Measurements from ENCODE around the gene NADK2. TPM values are rescaled to one million over a fixed set of nuclear protein-coding genes. Genes with fewer than 3 reads are reported as not detected.

Gene NADK2
- total and polyA plus RNA-seq, 10 of the 15 experiments (the other 5 are each of a cell fraction or from before 2014, with no cell fraction given), result 2.4 to 9.0 (median 6.3) TPM

DNA sequence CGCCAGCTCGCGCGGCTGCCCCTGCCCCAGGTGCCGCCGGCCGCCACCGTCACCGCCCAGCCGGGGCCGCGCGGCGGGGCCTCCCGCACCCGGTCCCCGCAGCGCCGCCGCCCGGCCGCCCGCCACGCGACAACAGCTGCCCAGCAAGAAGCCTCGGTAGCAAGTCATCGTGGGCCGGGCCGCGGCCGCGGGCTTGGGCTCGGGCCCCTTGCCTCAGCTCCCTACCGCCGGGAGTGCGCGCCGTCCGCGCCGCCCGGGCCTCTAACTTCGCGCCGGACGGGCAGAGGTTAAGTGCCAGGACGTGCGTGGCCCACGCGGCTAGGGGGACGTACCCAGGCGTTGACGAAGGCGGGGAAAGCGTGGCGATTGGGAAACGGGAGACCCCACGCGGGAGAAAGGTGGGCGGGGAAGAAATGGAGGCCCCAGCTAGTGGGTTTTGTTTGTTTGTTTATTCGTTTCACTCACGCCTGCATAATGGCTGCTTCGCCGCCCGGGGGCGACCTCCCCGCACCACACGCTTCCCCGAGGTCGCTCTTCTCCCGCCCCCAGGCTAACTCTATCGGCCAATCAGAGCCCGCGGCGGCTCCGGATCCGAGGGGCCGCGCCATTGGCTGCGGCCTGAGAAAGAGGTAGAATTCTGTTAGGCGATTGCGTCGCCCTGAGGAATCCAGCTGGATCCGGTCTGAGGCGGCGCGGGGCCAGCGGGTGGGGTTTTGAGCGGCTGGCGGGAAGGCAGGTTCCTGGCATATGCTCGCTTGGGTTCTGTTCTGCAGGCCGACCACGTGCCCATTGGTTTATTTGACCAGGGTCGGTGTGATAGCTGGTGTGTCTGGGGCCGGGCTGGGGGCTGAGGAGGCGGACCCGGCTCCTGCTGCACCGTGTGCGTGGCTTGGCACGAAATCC, at the start of gene NADK2 (continued):
- TF ChIP-seq, protein P1, sequence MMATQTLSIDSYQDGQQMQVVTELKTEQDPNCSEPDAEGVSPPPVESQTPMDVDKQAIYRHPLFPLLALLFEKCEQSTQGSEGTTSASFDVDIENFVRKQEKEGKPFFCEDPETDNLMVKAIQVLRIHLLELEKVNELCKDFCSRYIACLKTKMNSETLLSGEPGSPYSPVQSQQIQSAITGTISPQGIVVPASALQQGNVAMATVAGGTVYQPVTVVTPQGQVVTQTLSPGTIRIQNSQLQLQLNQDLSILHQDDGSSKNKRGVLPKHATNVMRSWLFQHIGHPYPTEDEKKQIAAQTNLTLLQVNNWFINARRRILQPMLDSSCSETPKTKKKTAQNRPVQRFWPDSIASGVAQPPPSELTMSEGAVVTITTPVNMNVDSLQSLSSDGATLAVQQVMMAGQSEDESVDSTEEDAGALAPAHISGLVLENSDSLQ (IDR thresholded peaks at IDR 0.05), result no peak; the same call in 1 of the 2 replicates
- TF ChIP-seq NR2C2 (IDR thresholded peaks at IDR 0.05; ENCODE audit: borderline replicate concordance, control insufficient read depth, insufficient read length, low read depth) (no peak), SUZ12 (IDR thresholded peaks at IDR 0.05; ENCODE audit: unreplicated experiment) (no peak), FOXK2 (IDR thresholded peaks at IDR 0.05) (no peak), TAF1 (IDR thresholded peaks at IDR 0.05; ENCODE audit: borderline replicate concordance, low read depth, low read length) (no peak), JUNB (IDR thresholded peaks at IDR 0.05) (no peak), TCF12 (IDR thresholded peaks at IDR 0.05; ENCODE audit: low read depth, low read length) (no peak), SIN3A (IDR thresholded peaks at IDR 0.05; ENCODE audit: low read depth, low read length) (no peak), ZSCAN29 (IDR thresholded peaks at IDR 0.05) (0 out of 2 replicates have a peak, but pooled peaks have one; percentile 18), ASH2L (IDR thresholded peaks at IDR 0.05; ENCODE audit: borderline replicate concordance, low read depth) (no peak), RAD21 (IDR thresholded peaks at IDR 0.05; ENCODE audit: insufficient read depth, low read depth, low read length) (peak; percentile 40; the same call in 1 of the 2 replicates), BRCA1 (IDR thresholded peaks at IDR 0.05; ENCODE audit: low read depth, low read length) (no peak), SUPT20H (IDR thresholded peaks at IDR 0.05; ENCODE audit: borderline replicate concordance, control insufficient read depth, low read depth, low read length) (no peak), SMC3 (IDR thresholded peaks at IDR 0.05; ENCODE audit: borderline replicate concordance, low read length) (peak; percentile 24; the same call in 1 of the 2 replicates), YY1 (IDR thresholded peaks at IDR 0.05; ENCODE audit: low read depth, low read length) (peak; percentile 83), WRNIP1 (IDR thresholded peaks at IDR 0.05; ENCODE audit: borderline replicate concordance, low read depth, low read length) (no peak), STAT1 (conservative IDR thresholded peaks at IDR 0.05) (no peak), POLR2AphosphoS5 (IDR thresholded peaks at IDR 0.05; ENCODE audit: low read length) (0 out of 2 replicates have a peak, but pooled peaks have one; percentile 46), TCF7 (IDR thresholded peaks at IDR 0.05; ENCODE audit: borderline replicate concordance) (no peak), IKZF1 (conservative IDR thresholded peaks at IDR 0.05) (peak; percentile 81), HDAC2 (IDR thresholded peaks at IDR 0.05) (no peak)
- TF ChIP-seq, protein P2, sequence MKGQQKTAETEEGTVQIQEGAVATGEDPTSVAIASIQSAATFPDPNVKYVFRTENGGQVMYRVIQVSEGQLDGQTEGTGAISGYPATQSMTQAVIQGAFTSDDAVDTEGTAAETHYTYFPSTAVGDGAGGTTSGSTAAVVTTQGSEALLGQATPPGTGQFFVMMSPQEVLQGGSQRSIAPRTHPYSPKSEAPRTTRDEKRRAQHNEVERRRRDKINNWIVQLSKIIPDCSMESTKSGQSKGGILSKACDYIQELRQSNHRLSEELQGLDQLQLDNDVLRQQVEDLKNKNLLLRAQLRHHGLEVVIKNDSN (IDR thresholded peaks at IDR 0.05; ENCODE audit: borderline replicate concordance, extremely low read length, insufficient read depth, low read depth, low read length), result peak; percentile 66
- TF ChIP-seq, protein P3, sequence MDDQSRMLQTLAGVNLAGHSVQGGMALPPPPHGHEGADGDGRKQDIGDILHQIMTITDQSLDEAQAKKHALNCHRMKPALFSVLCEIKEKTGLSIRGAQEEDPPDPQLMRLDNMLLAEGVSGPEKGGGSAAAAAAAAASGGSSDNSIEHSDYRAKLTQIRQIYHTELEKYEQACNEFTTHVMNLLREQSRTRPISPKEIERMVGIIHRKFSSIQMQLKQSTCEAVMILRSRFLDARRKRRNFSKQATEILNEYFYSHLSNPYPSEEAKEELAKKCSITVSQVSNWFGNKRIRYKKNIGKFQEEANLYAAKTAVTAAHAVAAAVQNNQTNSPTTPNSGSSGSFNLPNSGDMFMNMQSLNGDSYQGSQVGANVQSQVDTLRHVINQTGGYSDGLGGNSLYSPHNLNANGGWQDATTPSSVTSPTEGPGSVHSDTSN (IDR thresholded peaks at IDR 0.05; ENCODE audit: insufficient replicate concordance, low read depth, low read length), result no peak
- TF ChIP-seq, protein P4, sequence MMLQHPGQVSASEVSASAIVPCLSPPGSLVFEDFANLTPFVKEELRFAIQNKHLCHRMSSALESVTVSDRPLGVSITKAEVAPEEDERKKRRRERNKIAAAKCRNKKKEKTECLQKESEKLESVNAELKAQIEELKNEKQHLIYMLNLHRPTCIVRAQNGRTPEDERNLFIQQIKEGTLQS (IDR thresholded peaks at IDR 0.05; ENCODE audit: borderline replicate concordance, extremely low read depth, low read depth, low read length), result no peak
